IPS-NIHi11 (cell line): ENCODE measurements around the gene EEF1AKMT4.
A peak's percentile ranks its signal among the peaks of the same experiment; 100 is the strongest.

ENCODE experiments used
- DNase-seq: peaks from one replicate; pipeline ENCODE4 v3.0.0; 2012; ENCODE audit warnings: mixed read lengths, low spot score

The EEF1AKMT4 gene

GRCh38 chr3:184235381-184236032 is 14.0 kb upstream of the EEF1AKMT4 start:
- no peak for DNase-seq

GRCh38 chr3:184236033-184236410 is 13.4 kb upstream of the EEF1AKMT4 start:
- no peak for DNase-seq

GRCh38 chr3:184236636-184237035 is 12.8 kb upstream of the EEF1AKMT4 start:
- DNase-seq = no peak

- no peak for DNase-seq
Observed at GRCh38 chr3:184237211-184237610, 12.3 kb upstream of the EEF1AKMT4 start.

- DNase-seq = no peak
Observed at GRCh38 chr3:184237807-184238206, 11.7 kb upstream of the EEF1AKMT4 start.

GRCh38 chr3:184238246-184238818 is 11.1 kb upstream of the EEF1AKMT4 start:
- DNase-seq = no peak

GRCh38 chr3:184239221-184239620 is 10.3 kb upstream of the EEF1AKMT4 start:
- no peak for DNase-seq

GRCh38 chr3:184239708-184240107 is 9.8 kb upstream of the EEF1AKMT4 start:
- no peak for DNase-seq

GRCh38 chr3:184240384-184241140 is 8.9 kb upstream of the EEF1AKMT4 start:
- DNase-seq = peak; percentile 78

- no peak for DNase-seq
Observed at GRCh38 chr3:184241141-184241446, 8.4 kb upstream of the EEF1AKMT4 start.

GRCh38 chr3:184241447-184242296 is 7.8 kb upstream of the EEF1AKMT4 start:
- peak; percentile 60 for DNase-seq

- DNase-seq = no peak
Observed at GRCh38 chr3:184242297-184242685, 7.2 kb upstream of the EEF1AKMT4 start.

- peak; percentile 89 for DNase-seq
Observed at GRCh38 chr3:184248454-184249411, 739 bp upstream of the EEF1AKMT4 start, which contains the start of gene ALG3. Gene ALG3, minus strand, starts transcription at chr3:184248962. Its CDS starts 22 bp downstream, at chr3:184248940.

GRCh38 chr3:184250167-184250828 is 826 bp downstream of the EEF1AKMT4 start:
- peak; percentile 87 for DNase-seq

- no peak for DNase-seq
Observed at GRCh38 chr3:184255291-184256039, 6.0 kb downstream of the EEF1AKMT4 start.

- DNase-seq = no peak
Observed at GRCh38 chr3:184257083-184257915, 7.8 kb downstream of the EEF1AKMT4 start.

- no peak for DNase-seq
Observed at GRCh38 chr3:184258926-184259325, 9.5 kb downstream of the EEF1AKMT4 start.

- no peak for DNase-seq
Observed at GRCh38 chr3:184259396-184259877, 10.0 kb downstream of the EEF1AKMT4 start.
